Activated gamma-delta T cell treated with Interleukin-2 at 50 U/mL for 16 hours (primary cell): ENCODE results near the gene NTM.
"Not testable (repeated sequence)": the region's sequence is repeated elsewhere in the genome, so short reads cannot be mapped to it uniquely, and the experiment has no call there.

Experiments used
- DNase-seq: peaks from one replicate; pipeline ENCODE4 v3.0.0-alpha.2; 2020

The NTM gene

DNA sequence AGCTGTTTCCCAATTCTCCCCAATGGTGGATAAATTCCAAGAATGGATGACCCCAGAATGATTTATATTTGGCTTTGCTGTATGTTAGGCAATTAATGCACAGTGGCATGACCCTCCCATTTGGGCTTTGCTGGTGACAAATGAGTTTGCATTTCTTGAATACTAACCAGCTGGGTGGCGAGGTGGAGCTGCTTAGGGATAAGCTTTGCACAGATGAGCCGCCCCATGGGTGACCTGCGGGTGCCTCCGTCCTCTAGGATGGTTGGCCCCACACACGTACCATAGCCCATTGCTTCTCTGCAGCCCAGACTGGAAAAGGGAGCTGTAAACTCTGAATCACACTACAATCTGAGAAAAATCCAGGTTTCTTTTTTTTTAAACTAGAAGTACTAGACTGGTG lies 94.6 kb downstream of the NTM start:
- no peak for DNase-seq

DNA sequence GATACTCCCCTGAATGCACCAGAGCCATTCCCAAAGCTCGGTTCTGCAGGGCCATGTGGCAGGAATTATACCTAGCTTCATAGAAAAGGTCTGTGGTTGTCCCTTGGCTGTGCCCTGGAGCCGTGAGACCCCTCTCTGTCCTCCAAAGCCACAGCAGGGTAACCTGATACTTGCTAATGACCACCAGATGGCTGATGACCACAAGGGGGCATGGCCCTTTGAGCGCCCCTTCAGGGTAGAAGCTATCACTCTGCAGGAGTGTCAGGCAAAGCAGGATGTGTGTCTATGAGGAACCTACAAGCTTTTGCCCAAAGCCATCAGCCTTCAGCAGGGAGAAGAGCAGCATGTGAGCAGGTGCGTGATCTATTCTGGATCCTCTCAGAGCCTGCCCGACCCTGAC lies 95.3 kb downstream of the NTM start:
- no peak for DNase-seq

DNA sequence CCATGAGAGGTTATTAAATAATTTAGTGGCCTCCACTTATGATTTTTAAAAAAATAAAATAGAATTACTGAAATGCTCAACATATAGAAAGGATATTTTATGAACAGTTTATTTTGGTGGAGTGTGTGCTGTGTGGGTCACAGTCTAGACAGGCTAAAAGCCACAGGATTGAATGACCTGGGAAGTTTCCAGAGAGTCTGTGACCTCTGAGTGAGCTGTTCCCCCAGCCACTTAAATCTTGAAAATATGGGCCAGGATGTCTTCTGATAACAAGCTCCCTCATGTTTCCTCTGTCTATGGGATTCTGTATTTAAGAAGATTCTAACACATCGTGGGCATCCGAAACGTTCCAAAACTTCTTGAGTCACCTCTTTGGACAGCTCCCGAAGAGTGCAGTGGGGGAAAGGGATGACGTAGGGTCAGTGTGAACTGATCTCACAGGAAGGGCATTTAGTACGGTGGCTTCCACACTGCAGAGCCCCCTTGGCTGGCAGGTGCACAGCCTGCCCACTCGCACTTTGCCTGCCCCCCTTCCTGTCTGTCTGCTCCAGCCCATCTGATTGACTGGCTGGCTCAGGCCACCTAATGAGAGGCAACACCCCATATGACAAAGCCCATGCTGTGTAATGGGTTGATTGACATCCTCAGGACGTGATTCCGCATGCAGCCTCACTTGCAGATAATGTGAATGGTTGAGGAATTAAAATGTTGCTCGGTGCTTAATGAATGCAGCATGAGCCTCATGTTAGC lies 97.4 kb downstream of the NTM start:
- DNase-seq: no peak

DNA sequence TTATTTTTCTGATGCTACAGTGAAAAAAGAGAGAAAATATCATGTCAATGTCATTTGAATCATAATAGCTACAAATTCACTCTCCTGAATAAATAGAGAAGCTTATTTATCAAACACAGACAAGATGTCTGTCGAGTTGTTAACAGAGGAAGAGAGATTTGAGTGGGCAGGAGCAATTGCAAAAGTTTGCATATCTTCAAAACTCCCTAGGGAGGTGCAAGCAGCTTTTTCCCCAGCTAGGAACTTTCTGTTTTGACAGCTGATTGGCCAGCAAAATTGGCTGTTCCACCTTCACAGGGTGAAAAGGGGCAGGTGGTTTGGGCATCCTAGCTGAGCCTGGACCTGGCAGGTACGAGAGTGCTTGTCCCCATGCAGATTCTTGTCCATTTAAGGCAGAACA lies 98.2 kb downstream of the NTM start:
- DNase-seq: no peak

DNA sequence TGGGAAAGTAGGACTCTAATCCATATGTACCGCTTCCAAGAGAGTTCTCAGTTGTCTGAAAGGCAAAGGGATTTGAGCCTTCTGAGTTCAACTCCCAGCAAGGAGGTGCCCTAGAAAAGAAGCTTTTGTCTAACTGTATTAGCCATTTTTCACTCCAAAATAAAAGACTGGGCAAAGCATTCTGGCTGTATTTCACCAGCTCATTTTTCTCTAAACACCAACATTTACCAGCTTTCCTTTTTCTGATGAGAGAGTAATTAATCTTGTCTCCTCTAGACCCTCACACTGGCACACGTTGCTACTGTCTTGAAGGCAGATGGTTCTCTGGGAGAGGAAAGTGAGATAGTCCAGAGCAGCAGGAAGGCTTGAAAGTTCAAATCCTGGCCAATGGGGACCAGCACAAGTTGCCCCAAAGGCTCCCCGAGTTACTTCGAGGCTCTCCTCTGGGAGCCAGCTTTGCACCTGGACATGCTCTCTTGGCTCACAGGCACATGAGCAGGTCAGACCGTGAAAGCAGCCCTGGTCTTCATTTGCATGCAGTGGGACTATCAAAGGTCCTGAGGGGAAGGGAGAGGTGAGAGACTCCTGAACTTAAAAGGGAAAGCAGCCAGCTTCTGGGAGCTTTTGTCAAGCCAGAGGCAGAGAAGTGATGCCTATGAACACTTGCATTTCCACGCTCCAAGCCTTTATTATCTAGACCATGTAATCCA lies 100.0 kb downstream of the NTM start:
- DNase-seq: no peak

DNA sequence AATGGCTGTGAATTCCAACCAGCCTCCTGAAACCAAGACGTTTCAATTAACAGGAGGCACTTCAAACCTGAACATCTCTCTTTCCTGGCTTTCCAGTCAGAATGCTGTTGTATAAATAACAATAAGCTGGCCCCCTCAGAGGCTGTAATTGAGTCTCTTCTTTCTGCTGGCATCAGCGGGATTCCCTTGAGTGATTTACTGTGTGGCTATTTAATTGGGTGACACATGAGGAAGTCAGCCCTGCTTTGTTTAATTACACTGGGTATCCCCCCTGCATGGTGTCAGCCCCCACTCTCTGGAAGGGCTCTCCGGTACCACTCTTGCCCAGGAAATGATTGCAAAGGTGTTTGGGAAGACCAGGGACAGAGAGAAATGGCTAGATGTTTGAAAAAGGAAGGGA lies 101.6 kb downstream of the NTM start:
- DNase-seq: no peak

DNA sequence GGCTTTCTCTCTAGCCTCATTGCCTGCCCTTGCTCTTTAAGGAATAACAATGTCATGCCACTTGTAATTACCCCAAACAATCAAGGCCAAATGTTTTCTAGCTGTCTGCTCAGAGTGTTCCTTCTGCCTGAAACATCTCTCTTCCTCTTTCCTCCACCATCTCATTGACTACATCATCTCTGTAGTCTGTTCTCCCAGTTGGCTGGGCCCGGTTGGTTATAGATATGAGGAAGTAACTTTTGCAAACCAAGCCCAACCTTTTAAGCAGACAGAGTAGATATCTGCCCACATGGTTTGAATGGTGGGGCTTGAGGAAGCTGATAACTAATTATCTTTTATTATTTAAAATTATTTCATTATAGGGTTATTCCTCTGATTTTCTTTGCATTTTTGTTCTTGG lies 104.5 kb downstream of the NTM start:
- no peak for DNase-seq

DNA sequence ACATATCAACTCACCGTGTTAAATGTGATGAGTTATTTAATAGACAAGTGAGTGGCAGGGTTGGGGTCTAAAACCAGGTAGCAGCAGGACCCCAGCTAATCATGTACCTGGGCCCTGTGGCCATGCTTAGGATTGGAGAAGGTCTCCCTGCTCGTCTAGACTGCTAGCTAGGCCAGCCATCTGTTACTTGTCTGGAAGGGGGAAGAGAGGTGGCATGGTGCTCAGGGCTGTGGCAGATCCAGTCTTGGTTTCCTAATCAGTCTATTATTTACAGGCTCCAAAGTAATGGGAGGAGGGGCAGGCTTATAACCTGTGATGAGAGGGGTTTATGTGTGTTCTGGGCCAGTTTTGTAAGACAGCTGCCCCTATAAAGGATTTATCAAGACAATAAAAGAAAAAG lies 105.9 kb downstream of the NTM start:
- DNase-seq: no peak

DNA sequence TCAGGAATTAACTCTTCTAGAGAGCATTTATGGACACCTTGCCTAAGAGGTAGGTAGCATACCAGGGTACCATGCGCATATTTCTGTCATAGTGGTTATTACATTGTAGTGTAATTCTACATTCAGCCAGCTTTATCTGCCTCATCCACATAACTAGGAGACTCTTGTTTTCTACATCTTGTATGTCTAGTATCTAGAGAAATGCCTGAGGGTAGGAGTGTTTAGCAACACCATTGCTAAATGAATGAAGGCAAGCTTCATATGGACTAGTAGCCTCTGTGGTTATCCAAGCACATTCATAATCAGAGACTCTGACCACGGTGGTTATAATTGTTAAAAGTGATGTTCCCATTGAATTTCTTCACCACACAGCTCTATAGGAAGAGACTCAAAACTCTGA lies 107.9 kb downstream of the NTM start:
- no peak for DNase-seq

DNA sequence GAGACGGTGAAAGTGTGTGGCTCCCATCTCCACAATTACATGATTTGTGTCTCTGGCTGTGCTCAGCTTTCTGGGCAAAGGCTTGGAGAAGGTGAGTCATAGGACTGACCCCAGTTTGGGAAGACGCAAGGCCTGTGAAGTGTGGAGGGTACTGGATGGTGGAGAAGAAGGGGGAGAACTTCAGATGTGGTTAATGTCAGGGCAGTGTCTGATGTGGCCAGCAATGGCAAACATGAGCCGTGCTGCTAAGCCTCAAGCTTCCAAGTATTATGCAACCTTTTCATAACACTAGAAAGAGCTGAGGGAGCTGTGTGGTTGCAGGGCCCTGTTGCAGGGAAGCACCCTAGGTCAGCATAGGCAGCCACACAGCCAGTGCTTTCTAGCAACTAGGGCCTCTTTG lies 110.9 kb downstream of the NTM start:
- DNase-seq: no peak

DNA sequence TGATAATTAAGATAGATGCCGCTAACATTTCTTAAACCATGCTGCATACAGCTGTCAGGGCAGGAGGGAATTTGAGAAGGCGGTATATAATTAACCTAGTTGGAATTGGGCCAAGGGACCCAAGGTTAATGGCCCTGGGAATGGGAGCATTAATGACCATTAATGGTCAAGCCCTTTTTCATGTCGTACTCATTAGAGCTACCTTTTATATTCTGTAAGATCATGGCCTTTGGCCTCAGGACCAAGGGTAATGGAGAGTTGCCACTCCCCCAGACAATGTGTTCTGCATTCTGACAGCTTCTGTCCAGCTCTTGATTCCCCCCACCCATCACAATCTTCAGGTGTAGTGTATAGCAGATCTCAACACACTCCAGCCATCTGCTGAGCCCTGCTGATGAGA lies 111.6 kb downstream of the NTM start:
- DNase-seq: no peak

DNA sequence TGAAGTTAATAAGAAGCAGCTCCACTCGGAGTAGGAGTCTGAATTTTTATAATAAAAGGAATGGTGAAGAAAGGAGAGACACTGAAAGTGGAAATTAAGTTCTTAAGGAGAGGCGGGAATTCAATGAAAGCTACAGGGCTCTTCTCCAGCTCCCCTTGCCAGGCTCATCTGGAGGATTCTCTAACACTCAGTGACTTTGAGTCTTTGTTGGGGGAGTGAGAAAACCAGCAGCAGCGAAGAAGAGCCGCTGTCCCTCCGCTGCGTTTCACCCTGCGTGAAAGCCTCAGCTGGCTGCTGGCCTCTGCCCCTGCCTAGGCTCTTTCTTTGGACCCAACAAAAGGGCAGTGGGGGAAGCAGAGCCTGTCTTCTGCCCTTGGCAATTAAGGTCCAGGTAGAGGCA lies 113.0 kb downstream of the NTM start:
- DNase-seq: no peak

DNA sequence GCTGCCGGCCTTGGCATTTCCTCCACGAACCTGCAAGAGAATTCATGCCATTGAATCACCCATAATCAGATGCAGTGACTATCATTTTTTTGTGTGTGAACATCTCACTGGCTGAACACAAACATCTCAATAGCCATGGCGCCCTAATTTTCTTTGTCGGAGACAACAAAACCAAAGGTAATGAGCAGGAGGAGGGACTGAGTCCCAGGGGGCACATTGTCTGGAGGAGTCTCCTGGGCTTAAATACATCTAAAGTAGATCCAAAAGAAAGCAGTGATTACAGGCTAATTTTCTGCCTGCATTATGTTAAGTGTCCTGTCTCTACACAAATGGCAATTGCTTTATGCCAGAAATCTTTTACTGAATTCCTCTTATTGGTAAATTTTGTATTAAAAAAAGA lies 113.5 kb downstream of the NTM start:
- DNase-seq: no peak

DNA sequence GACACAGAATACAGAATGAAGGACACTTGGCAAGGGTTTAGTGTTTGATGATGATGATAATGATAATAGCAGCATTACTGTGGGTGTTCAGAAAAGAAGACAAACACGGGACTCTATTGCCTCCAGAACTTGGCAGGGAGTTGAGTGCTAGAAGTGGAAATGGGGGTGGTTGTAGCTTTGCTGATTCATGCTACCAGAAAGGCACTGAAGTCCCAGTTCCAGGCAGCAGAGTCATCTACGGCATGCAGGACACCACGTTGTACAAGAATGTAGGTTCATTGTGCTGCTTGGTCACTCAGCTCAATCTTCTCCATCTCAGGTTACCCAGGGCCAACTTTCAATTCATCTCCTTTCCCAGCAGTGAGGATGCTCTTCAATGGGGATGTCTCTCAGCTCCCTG lies 115.7 kb downstream of the NTM start:
- no peak for DNase-seq

DNA sequence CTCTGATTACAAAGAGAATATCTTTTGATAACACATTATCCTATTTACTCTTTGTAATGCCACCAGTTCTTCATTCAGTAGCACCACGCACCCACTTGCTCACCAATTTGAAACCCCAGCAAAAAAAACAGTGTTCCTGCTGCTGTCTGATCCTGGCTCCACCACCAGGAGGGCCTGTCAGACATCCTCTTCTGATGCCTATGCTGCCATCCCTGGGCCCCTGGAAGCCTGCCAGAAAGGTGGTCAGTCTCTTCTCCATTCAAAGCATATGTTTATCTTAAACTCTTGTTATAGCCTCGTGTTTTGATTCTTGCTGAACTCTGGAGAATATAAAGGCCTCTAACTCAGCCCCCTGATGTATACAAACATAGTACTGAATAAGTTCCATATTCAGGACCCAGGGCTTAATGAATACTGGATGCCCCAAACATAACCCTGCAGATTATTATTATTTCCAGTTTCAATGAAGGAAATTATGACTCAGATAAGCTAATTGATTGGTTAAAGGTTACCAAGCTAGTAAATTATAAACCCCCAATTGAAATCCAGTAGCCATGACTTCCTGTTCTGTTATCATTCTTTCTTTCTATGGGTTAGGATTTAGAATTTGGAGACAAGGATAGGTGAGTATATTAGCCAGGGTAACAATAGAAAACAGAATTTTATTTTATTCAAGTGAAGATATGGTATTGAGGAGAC lies 116.7 kb downstream of the NTM start:
- DNase-seq: no peak

DNA sequence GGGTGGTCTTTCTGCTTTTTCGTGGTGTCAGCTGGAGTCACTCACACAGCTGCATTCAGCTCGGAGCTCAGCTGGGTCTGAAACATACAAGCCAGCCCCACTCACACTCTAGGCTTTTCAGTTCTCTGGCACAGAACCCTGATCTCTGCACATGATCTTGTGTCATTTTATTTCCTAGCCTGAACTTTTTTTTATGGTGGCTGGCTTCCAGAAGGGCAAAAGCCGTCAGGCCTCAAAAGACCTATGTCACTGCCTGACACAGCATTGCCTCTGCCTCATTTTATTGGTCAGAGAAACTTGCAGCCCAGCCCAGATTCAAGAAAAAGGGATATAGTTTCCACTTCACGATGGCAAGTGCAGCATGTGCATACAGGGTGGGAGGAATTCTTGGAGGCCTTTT lies 117.8 kb downstream of the NTM start:
- no peak for DNase-seq

DNA sequence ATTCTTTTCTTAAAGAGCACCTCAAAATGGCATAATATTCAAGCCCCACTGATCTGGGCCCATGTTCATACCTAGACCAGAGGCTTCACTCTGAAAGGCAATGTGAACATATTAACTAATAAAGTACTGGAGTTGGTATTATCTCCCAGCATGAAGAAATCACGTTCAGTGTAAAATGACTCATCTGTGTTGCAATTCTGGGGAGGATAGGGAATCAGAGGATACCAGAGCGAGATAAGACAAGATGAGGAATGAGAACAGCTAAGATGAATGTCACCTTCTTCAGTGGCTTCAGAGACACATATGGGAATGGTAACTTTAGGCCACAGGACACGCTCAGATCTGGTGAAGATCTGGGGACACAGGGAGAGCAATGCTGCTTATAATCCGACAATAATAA lies 121.1 kb downstream of the NTM start:
- DNase-seq: no peak

DNA sequence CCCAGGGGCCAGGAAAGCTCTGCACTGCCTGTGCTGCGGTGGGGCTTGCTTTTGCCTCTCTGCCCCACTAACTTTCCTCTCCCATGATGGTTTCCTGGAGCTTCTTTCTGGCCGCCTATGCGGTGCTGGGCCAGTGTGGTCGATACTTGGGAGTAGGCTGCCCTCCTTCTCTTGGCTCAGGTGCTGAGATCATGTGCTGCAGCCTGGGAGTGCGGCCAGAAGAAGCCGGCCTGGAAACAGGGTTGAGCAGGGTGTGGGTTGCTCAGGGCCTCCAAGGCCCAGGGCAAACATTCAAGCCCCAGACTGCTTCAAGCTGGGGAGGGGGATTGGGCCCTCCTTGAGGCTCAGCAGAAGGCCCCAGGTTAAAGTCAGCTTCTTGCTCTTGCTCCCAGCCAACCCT lies 125.0 kb downstream of the NTM start:
- no peak for DNase-seq

DNA sequence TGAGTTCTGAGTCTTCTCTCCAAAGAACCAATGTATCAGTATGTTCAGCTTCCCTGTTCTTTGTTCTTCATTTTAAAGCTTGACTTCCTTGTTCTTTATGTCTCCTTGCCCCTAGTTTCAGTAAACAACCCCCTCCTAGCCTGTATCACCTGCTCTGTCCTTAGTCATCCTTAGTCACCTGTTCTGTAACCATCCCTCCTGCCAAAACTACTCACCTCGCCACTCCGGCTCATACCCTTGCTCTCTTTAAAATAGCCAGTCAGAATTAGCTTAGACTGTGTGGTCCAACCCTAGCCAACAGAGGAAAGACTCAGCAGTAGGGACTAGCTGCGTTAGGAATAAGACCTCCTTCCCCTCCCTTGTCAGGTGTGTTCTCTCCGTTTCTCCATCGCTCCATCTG lies 127.3 kb downstream of the NTM start:
- not testable (repeated sequence) for DNase-seq

DNA sequence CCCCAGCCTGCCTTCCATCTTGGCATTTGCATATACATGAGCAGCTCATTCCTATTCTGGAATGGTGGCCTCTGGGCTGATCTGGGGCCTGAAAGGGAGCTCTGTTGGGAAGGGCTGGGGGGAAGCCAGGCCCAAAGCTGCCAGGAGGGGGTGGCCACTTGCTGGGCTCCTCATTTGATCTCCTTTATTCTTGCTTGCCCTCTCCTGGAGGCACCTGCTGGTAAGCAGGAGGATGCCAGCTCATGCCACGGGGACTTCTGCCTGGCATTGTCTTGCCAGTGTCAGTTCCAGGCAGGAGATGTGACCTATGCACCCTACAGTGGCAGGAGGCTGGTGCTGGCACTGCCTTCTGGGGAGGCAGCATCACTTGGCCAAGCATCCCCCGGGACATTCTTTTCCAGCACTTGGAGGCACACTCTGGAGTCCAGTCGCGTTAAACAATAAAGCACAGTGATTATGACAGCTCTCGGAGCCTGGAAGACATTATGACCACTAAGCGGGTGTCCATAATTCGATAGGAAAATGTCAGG lies 128.3 kb downstream of the NTM start:
- DNase-seq: no peak

DNA sequence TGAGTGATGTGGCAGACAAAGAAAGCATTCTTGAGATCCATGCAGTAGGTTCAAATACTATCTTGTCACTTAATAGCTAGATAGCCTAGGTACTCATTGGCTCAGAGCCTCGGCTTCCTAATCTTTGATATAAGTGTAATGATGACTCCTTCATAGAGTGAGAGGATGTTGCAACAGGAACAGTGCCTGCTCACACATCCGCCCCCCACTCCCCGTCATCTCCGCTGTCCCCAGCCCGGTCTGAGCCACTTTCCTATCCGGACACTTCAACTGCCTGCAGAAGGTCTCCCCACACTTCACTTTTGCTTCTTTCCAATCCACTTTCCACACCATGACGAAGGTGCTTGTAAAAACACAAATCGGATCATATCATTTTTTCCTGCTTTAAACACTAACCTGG lies 128.8 kb downstream of the NTM start:
- DNase-seq: no peak

DNA sequence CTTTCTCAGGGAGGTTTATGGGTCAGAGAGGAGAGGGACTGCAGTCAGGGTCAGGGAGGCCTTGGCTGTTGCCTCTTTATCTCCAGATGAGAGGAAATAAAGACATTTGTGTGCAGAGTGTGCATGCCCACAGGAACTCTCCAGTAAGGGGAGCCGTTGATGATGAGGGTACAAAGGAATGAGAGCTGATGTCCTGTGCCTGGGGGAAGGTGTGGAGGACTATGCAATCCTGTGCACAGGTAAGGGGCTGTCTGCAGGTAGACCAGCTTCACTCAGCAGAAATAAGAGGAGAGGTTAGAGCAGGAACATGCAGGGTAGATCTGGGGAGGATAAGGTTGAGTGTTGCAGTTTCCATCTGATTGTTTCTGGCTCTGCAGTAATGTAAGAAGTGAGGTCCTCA lies 132.6 kb downstream of the NTM start:
- no peak for DNase-seq

DNA sequence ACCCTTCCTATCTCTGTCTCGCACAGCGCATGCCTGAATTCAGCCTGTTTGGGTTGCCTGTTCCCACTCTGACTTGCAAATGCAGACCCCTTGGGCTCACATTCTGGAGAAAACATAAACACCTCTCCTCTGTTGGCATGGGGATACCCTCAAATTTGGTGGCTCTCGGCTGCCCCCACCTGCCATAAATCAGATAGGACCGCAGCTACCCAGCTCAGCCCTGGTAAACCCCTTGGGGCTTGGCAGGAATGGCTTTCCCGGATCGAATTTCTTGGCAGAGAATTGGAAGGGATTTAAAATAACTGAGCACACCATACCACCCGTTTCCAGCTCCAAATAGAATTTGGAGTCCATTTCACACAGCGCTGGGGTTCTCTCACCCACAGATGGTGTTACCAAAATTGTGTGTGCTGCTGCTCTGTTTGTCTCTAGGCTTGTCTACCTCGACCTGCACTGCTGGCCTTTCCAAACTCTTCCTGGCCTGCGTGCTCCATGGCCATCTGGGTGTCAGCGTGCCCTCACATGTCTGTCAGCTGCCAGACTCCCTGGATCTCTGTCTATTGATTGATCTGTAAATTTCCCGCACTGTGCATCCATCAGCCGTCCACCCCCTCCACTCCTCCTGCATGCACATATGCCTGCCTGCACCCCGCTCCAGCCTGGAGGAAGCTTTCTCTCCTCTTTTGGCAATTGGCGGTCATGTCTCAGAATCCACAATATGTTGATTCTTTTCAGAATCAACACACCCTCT lies 134.0 kb downstream of the NTM start:
- DNase-seq: no peak
